IPS-NIHi7 (cell line): ENCODE measurements around the gene PRXL2B.
A peak's percentile ranks its signal among the peaks of the same experiment; 100 is the strongest.
"Not testable (repeated sequence)": the region's sequence is repeated elsewhere in the genome, so short reads cannot be mapped to it uniquely, and the experiment has no call there.

ENCODE experiments used
- DNase-seq: peaks from one replicate; pipeline ENCODE4 v3.0.0; 2012; ENCODE audit warnings: mixed read lengths; ENCODE audit errors: extremely low spot score

The PRXL2B gene

GRCh38 chr1:2586154-2587070 is at the start of gene PRXL2B:
Gene PRXL2B, plus strand, starts transcription at chr1:2586777. Its CDS starts 109 bp downstream, at chr1:2586886.
- DNase-seq = peak; percentile 98

GRCh38 chr1:2537784-2538115 is 48.8 kb upstream of the PRXL2B start:
- DNase-seq = no peak

- DNase-seq = no peak
Measured at GRCh38 chr1:2538376-2538775, 48.2 kb upstream of the PRXL2B start.

GRCh38 chr1:2538872-2539271 is 47.7 kb upstream of the PRXL2B start:
- DNase-seq = no peak

- peak; percentile 52 for DNase-seq
Measured at GRCh38 chr1:2539312-2539907, 47.2 kb upstream of the PRXL2B start.

- DNase-seq = no peak
Measured at GRCh38 chr1:2540816-2541492, 45.6 kb upstream of the PRXL2B start.

GRCh38 chr1:2541619-2542245 is 44.8 kb upstream of the PRXL2B start:
- no peak for DNase-seq

GRCh38 chr1:2542246-2542915 is 44.2 kb upstream of the PRXL2B start:
- no peak for DNase-seq

GRCh38 chr1:2543543-2544092 is 43.0 kb upstream of the PRXL2B start:
- no peak for DNase-seq

GRCh38 chr1:2544093-2544874 is 42.3 kb upstream of the PRXL2B start:
- no peak for DNase-seq

- DNase-seq = no peak
Measured at GRCh38 chr1:2544875-2545640, 41.5 kb upstream of the PRXL2B start.

GRCh38 chr1:2545754-2546514 is 40.6 kb upstream of the PRXL2B start:
- peak; percentile 96 for DNase-seq

GRCh38 chr1:2546515-2547209 is 39.9 kb upstream of the PRXL2B start:
- peak; percentile 88 for DNase-seq

GRCh38 chr1:2547210-2548067 is 39.1 kb upstream of the PRXL2B start:
- no peak for DNase-seq

GRCh38 chr1:2548068-2548589 is 38.4 kb upstream of the PRXL2B start:
- peak; percentile 87 for DNase-seq

GRCh38 chr1:2549367-2550029 is 37.1 kb upstream of the PRXL2B start:
- not testable (repeated sequence) for DNase-seq
